Heart right ventricle (tissue), 16 donors: ENCODE data around the gene MS4A13. TPM values are rescaled to one million over a fixed set of nuclear protein-coding genes. Genes with fewer than 3 reads are reported as not detected.

ENCODE experiments used
- ATAC-seq, 8 donors: fragments of 200-7000 bp; cut with Tn5 transposase; one replicate each; pipeline ENCODE4 v1.9.1; 2020; ENCODE audit warnings: mild to moderate bottlenecking in 8 of 8, moderate library complexity in 8 of 8, moderate number of reproducible peaks in 1 of 8
- DNase-seq, 2 donors: peaks; one replicate each; pipeline ENCODE4 v3.0.0-alpha.2; 2020
- H3K27ac ChIP-seq, 10 donors: fragments of 200-600 bp; sonication (generic) in 2 of 10; one replicate each; pipeline versions ENCODE4 v1.5.0 to v1.8.0; 2020 to 2022; ENCODE audit warnings: mild to moderate bottlenecking in 3 of 10
- H3K27me3 ChIP-seq, 7 donors: fragments of 200-600 bp; one replicate each; pipeline ENCODE4 v1.8.0; 2021 to 2022; ENCODE audit warnings: mild to moderate bottlenecking in 2 of 7
- H3K36me3 ChIP-seq, 9 donors: fragments of 200-600 bp; sonication (generic) in 1 of 9; one replicate each; pipeline versions ENCODE4 v1.5.0 to v1.8.0; 2020 to 2022; ENCODE audit warnings: mild to moderate bottlenecking in 2 of 9
- H3K4me1 ChIP-seq, 9 donors: fragments of 200-600 bp; sonication (generic) in 1 of 9; one replicate each; pipeline versions ENCODE4 v1.5.0 to v1.8.0; 2020 to 2022; ENCODE audit warnings: mild to moderate bottlenecking in 4 of 9
- H3K4me3 ChIP-seq, 10 donors: fragments of 200-600 bp; sonication (generic) in 2 of 10; one replicate each; pipeline versions ENCODE4 v1.5.0 to v1.8.0; 2020 to 2022; ENCODE audit warnings: mild to moderate bottlenecking in 7 of 10, moderate library complexity in 2 of 10
- H3K9me3 ChIP-seq, 11 donors: fragments of 200-600 bp in 10 of 11; sonication (generic) in 2 of 11; one replicate each; pipeline versions ENCODE4 v1.5.0 to v1.8.0; 2013 to 2022; ENCODE audit warnings: mild to moderate bottlenecking in 2 of 11, control low read depth in 1 of 11, moderate library complexity in 1 of 11
- CTCF ChIP-seq, 9 donors: fragments of 200-600 bp; sonication (generic) in 2 of 9; IDR thresholded peaks; one replicate each; pipeline versions ENCODE4 v1.5.0 to v1.8.0; 2021 to 2022; ENCODE audit warnings: antibody characterized with exemption in 9 of 9, mild to moderate bottlenecking in 5 of 9, moderate library complexity in 1 of 9
- WGBS, 2 donors: extraction: QIAGEN DNeasy Blood & Tissue Kit; methylation state at CpG; one replicate each; pipeline ENCODE4 v1.1.7; 2013; ENCODE audit warnings: inconsistent platforms in 1 of 2; 5-methylcytosine and 5-hydroxymethylcytosine counted together
- intact Hi-C, 10 donors: fragments of 100-400 bp; cut with DNase I; formaldehyde crosslinking; loops; one replicate each; pipeline versions ENCODE4 v1.11.1 to v1.14.2; 2022
- polyA plus RNA-seq, 2 donors: library from polyadenylated mRNA; stranded (reverse); fragments of 200-250 nt; gene quantifications; one replicate each; pipeline ENCODE4 v1.2.3, GENCODE V29; 2013
- total RNA-seq, 10 donors: library from RNA; stranded (reverse); fragmentation: NEBNext Ultra II Directional in 3 of 10; extraction: Animal tissue kit (Norgen Biotek cat#: 25700) in 3 of 10; gene quantifications; one replicate each; pipeline versions ENCODE4 v1.2.1 to v1.2.4, GENCODE V29; 2021 to 2023
- donor health status: Arrhythmogenic right ventricular cardiomyopathy.
- donor health status: ischemic (EF 13 %, LVEDD 7.1; RV severe dilation, severe dysfunction).
- donor health status: healthy with polysubstance abuse.
- donor health status: DM: no; HTN: yes; CAD: no.
- donor health status: DM: no; HTN: no; CAD: no.
- donor health status: ischemic (EF 25% LVEDD 6.9; RV normal size, moderate dysfunction).
- donor health status: ischemic (EF 25% LVEDD 5.7; RV mildly dilated, moderate dysfunction).
- donor health status: healthy.
- donor health status: DM: yes; HTN: yes; CAD: no.
- donor health status: Ischemic cardiomyopathy.
- donor health status: ischemic (EF 35%, LVEDD 5.7; RV mildly dilated, moderate dysfunction).
- donor health status: nonischemic (EF 11% LVEDD 7.7; RV severe dilation, severe dysfunction).
- donor health status: DM: yes; HTN: yes; CAD: no.
- donor health status: PGD.
- donor health status: ischemic (EF 29% LVEDD 5.4; RV normal size, mild dysfunction).
- donor health status: nonischemic (EF 23%, LVEDD 6.1; RV moderate dilation, normal function).

The MS4A13 gene
- total and polyA plus RNA-seq, 12 donors: not detected

- H3K4me1 ChIP-seq: no peaks in the 10 kb centered on the region
- ATAC-seq: peak in 1 of 8 donors; percentile 49
- intact Hi-C loops: no loop called here
- H3K27me3 ChIP-seq: no peaks in the 10 kb centered on the region
- TF ChIP-seq CTCF (IDR thresholded peaks at IDR 0.05): no peak
- 55 to 57% methylated on average over 2 of the region's 2 CpGs for WGBS, 2 donors
- no peak for DNase-seq
- peaks cover 0 to 2% (median 0%) of the 10 kb centered on the region in 11 donors for H3K9me3 ChIP-seq
- H3K27ac ChIP-seq: peak overlapping the region in 1 of 10 donors; percentile 7
- no peaks in the 10 kb centered on the region for H3K36me3 ChIP-seq
- no peak overlapping the region for H3K4me3 ChIP-seq
Observed at GRCh38 chr11:60498399-60498798, 16.8 kb upstream of the MS4A13 start.

- TF ChIP-seq CTCF (IDR thresholded peaks at IDR 0.05): no peak
- peak overlapping the region in 1 of 10 donors; percentile 7 for H3K27ac ChIP-seq
- 62 to 72% methylated on average over 4 of the region's 4 CpGs for WGBS, 2 donors
- H3K9me3 ChIP-seq: peaks cover 0 to 2% (median 0%) of the 10 kb centered on the region in 11 donors
- ATAC-seq: peak in 1 of 8 donors; percentile 34
- no peaks in the 10 kb centered on the region for H3K27me3 ChIP-seq
- intact Hi-C loops: no loop called here
- H3K4me3 ChIP-seq: no peak overlapping the region
- H3K36me3 ChIP-seq: no peaks in the 10 kb centered on the region
- no peaks in the 10 kb centered on the region for H3K4me1 ChIP-seq
- DNase-seq: no peak
Observed at GRCh38 chr11:60498853-60499252, 16.3 kb upstream of the MS4A13 start.

GRCh38 chr11:60500276-60500910, 14.8 kb upstream of the MS4A13 start:
- Histone ChIP-seq H3K36me3 (no peaks in the 10 kb centered on the region), H3K27me3 (no peaks in the 10 kb centered on the region), H3K4me1 (no peaks in the 10 kb centered on the region), H3K27ac (no peak overlapping the region), H3K9me3 (peaks cover 0 to 2% (median 0%) of the 10 kb centered on the region in 11 donors), H3K4me3 (no peak overlapping the region)
- TF ChIP-seq CTCF (IDR thresholded peaks at IDR 0.05): no peak
- DNase-seq (no peak), ATAC-seq (no peak)
- 56 to 57% methylated on average over 3 of the region's 3 CpGs for WGBS, 2 donors
- intact Hi-C loops: no loop called here

GRCh38 chr11:60502221-60502775, 12.9 kb upstream of the MS4A13 start:
- intact Hi-C loops: no loop called here
- WGBS, 2 donors: 63 to 66% methylated on average over 3 of the region's 3 CpGs

More at GRCh38 chr11:60502221-60502775, 12.9 kb upstream of the MS4A13 start:
- no peak for DNase-seq
- no peak for TF ChIP-seq CTCF (IDR thresholded peaks at IDR 0.05)
- Histone ChIP-seq H3K27ac (no peak overlapping the region), H3K4me1 (no peaks in the 10 kb centered on the region), H3K36me3 (no peaks in the 10 kb centered on the region), H3K4me3 (no peak overlapping the region), H3K9me3 (peaks cover 0 to 2% (median 0%) of the 10 kb centered on the region in 11 donors), H3K27me3 (no peaks in the 10 kb centered on the region)
- no peak for ATAC-seq
